GM19328 (cell line): ENCODE measurements around the gene KIAA1217.

Experiments used
- ATAC-seq: cut with Tn5 transposase; IDR thresholded peaks from one replicate; pipeline ENCODE4 v1.9.1; 2021; ENCODE audit warnings: mild to moderate bottlenecking, moderate library complexity; ENCODE audit not compliant: unreplicated experiment

Gene KIAA1217

DNA sequence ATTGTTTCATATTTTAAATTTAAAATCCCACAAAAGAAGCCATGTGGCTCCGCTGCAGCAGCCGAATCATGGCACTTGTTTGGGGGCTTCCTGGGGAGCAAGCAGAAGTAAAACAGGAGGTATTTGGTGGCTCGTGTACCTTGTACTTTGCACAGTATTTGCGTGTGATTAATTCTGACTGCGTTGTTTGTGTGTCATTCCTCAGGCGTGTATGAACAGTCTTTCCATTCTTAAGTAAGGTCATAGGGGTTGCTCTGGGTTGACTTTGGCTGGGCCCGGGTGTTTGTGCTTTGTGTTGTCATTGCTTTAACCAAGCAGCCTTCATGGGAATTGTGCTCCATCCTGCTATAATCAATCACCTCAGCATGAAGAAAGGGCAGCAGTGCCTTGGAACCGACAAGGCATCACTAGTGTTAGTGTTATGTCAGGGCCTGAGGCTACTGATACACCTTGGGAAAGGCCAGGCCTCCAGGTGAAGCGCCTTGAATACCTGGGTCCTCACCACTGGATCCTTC is 332.4 kb downstream of the KIAA1217 start:
- no peak for ATAC-seq

DNA sequence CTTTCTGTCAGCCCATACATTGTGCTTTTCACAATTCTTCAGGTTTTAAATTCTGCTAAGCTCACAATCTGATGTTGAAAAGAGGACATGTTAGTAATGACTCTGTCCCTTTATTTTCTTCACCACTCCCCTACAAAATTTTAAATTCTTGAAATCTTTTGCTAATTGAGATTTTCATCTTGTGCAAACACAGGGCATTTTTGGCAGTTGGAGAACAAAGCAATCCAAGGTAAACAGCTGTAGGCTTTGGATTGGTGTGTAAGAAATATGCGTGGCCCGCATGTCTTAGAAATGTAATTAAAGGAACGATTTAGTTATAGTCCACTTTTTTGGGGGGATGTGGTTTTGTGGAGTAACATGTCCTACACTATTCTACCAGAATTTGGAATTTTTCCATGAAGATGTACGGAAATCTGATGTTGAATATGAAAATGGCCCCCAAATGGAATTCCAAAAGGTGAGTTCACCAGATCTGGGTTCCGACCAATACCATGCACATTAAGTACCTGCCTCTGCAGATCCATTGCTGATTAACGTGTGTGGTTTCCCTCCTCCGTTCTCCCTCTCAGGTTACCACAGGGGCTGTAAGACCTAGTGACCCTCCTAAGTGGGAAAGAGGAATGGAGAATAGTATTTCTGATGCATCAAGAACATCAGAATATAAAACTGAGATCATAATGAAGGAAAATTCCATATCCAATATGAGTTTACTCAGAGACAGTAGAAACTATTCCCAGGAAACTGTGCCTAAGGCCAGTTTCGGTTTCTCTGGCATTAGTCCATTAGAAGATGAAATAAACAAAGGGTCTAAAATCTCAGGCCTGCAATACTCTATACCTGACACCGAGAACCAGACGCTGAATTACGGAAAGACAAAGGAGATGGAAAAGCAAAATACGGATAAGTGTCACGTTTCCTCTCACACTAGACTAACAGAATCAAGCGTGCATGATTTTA is 333.7 kb downstream of the KIAA1217 start:
- ATAC-seq, result no peak

DNA sequence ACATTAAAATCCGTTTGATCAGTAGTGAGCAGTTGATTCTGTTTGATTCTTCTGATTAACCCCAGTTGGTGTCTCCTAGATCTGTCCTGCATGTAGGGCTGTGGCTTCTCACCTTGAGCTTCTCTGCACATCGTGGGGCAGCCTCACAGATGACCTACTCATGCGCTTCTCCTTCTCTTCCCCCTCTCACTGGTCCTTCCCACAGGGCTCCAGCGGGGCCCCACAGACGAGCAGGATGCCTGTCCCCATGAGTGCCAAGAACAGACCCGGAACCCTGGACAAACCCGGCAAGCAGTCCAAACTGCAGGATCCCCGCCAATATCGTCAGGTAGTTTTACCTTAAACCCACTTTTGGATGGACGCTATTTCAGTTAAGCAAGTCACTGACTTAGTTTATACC is 335.8 kb downstream of the KIAA1217 start:
- ATAC-seq, result no peak

DNA sequence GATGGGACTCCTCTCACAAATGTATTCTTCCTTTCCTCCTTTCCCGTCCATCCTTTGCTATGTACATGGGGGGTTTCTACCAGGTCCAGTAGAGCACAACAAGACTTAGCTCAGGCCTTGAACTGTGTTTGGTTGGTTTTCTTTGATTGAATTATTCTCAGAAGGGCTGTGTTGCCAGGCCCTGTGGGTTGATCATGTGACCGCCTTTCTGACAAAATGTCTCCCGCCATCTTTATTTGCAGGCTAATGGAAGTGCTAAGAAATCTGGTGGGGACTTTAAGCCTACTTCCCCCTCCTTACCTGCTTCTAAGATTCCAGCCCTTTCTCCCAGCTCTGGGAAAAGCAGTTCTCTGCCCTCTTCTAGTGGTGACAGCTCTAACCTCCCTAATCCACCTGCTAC is 336.6 kb downstream of the KIAA1217 start:
- ATAC-seq, result no peak

DNA sequence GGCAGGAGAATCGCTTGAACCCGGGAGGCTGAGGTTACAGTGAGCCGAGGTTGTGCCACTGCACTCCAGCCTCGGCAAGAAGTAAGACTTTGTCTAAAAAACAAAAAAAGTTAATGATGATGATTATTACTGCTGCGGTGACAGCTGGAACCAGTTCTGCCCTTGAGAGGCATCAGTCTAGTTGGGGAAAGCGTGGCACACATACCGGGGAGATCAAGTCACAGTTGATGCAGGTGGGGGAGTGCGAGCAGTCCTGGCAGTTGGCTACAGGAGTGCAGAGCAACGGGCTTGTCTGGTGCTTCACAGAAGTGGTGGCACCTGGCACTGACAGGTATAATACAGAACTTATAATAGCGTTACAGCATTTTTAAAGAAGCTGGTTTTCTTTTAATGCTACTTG is 341.7 kb downstream of the KIAA1217 start:
- ATAC-seq, result no peak

DNA sequence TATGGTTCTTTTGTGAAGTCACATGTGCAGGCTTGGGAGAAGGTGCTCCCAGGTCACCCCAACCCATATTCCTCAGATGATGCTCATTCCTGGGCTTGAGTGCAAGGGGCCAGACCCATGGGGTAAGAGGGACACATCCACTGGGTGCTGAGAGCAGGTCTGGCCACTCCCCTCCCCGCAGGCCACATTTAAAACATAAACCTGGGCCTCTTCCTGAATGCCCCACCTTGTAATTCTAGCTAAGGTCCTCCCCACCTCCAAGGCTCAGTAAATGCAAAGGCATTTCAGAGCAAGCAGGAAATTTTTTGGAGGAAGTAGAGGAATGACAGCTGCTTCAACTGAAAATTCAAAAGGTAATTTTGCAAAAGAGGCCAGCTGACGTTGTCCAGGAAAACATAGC is 342.2 kb downstream of the KIAA1217 start:
- ATAC-seq, result no peak

DNA sequence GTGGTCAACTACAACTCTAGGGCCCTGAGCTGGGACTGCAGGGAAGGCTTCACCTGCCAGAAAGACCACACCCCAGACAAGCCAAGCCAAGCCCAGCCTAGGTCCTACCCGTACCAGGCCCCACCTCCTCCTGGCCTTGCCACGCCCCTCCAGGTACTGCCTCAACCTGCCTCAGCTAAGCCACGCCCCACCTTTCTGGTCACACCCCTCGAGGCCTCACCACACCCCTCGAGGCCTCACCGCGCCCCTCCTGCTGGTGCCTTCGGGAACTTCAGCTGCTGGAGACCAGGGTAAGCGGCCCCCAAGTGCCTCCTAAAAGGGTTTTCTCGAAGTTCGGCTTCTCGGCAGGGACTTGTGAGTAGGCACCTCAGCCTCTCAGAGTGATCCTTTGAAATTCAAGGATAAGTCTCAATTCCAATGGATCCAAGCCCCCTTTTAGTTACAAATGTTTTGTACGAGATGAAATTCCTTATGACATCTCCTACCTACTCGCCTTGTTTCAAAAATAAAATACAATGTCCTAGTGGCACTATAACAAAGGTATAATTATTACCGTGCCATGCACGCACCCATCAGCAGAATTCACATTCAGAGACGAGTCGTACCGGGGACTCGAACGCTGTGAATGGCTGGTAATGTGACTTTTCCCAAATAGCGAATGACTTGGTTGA is 343.5 kb downstream of the KIAA1217 start:
- no peak for ATAC-seq

DNA sequence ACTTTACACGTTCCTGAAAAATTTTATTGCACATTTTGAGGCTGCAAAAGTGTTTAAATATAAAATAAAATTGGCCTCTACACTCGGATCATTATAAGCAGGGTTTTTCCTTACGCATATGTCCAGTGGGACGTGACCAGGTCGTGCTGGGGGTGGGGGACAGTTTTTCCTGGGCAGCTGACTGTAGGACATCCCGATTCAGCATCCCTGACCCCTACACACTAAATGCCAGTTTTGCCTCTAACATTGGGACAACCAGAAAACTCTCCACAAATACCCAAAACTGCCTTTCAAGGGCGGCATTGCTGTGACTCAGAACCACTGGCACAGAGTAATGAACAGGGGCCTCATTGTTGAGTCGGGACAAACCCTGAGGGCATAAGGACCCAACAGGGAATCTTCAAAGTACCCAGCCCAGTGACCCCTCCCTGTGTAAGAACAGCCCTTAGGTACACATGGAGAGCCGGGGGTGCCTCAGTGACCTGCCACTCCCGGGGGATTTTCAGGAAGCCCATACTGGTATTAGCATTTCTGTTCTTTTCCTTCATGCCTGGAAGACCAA is 344.2 kb downstream of the KIAA1217 start:
- no peak for ATAC-seq

DNA sequence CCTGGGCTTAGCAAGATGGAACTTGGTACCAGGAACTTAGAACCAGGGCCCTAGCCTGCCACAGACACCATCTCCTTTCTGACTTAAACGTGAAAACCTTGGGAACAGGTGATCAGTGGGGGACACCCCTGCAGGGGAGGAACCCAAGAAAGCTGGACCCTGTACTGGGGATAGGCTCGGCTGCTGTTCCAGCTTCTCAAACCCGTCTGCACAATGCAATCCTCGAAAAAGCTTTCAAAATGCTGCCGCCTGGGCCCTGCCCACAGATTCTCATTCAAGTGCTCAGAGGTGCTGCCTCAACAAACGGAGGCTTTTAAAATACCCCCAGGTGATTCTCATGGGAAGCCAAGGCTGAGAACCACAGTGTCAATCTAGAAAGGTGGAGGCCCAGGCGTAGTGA is 345.1 kb downstream of the KIAA1217 start:
- ATAC-seq, result no peak

DNA sequence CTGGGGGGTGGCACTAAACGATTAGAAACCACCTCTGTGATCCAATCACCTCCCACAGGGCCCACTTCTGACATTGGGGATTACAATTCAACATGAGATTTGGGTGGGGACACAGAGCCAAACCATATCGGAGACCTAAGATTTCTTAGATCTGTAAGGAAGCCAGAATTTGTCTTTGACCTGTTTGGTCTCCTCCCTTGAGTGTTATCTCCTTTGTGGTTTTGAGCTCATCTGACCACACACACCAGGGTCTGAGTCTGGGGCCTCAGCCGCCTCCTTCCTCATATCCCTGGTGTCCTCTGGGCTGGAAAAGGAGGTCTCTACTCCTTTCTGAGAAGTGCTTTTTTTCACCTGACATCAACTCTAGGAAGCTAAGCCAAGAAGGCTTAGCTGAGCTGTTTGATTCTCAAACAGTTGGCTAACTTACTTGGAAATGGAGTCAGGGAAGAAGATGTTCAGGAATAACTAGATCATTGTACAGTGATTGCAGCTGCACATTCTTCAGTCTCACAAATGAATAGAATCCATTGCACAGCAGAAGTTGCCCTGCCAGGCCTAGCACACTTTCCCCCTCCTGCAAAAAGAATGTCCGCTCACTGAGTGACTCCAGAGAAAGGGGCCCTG is 347.3 kb downstream of the KIAA1217 start:
- no peak for ATAC-seq

DNA sequence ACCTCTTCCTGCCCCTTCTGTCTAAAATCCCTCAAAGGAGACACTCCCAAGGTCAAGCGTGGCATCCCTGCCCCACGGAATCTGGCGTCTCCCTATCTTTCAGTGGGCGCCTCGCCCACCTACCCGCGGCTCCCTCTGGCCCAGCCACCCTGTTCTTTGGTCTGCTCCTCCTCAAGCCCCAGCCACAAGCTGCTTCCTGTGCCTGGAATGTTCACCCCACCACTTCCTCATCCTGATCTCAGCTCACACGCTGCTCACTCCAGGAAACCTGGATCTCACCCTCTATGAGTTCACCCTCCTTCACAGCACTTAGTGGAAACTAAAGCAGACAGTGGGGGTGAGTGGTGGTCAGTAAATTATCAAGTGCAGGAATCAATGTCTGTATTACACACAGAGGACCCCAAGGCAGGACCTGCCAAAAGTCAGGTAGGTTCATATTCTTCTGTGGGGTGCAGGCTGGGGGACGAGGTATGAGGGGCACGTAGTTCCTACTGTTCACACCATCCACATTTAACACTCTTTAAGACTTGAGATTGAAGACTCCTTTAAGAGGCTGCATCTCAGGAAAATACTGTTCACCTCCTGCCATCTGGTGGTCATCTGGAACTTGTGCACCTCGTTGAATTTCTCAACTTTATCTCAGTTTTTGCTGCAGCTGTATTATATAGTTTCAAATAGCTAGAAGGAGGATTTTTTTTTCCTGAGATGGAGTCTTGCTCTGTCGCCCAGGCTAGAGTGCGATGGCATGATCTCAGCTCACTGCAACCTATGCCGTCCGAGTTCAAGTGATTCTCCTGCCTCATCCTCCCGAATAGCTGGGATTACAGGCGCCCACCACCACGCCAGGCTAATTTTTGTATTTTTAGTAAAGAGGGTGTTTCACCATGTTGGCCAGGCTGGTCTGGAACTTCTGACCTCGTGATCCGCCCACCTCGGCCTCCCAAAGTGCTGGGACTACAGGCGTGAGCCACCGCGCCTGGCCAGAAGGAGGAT is 348.1 kb downstream of the KIAA1217 start:
- ATAC-seq, result no peak

DNA sequence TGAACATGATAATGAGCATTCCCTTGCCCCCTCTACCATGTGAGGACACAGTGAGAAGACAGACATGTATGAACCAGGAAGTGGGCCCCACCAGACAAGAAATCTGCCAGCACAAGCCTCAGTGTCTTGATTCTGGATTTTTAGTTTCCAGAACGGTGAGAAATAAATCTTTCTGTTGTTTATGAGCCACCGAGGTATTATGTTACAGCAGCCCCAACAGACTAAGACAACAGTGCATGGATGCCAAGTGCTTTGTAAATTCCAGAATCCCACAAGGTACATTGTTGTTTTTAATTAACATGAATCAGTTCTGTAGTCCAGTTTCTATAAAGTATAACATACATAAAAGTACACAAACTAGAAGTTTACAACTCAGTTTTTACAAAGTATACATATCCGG is 352.5 kb downstream of the KIAA1217 start:
- ATAC-seq, result no peak

DNA sequence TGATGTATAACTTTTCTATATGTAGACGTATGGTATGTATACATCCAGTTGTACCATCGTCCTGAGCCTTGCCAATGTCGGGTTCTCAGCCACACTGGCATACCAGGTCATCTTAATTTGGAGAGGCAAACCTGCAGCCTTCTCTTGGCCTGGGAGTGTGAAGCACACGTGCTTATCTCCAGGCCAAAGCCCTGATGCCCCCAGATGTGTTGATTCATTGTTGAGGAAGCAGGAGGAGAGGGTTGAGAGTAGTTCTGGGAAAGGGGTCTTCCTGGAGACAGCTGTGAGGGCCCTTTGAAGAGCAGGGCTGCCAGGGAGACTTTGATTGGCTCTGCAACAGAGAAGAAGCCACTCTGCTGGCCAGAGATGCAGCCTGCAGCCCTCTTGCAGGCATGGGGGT is 359.1 kb downstream of the KIAA1217 start:
- ATAC-seq, result no peak

DNA sequence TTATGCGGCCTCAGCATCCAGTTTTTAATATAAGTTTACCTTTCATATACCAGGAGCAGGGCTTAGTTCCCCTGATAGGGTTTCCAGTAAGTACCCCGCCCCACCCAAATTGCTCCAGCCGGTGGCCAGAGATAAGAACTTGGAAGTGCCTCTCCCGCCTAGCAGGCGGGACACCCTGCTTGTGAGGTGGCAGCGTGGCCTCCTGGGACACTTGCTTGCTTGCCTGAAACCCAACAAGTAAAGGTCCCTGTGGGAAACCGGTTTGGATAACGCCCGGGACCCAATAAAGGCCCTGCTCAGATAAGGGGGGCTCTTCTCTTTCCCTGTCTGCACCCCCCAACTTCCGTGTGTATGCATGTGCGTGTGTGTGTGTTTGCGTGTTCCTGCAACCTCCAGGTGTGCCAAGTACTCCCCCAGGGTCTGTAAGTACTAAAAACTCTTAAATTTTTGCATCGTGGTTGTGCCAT is 360.4 kb downstream of the KIAA1217 start:
- ATAC-seq, result no peak

DNA sequence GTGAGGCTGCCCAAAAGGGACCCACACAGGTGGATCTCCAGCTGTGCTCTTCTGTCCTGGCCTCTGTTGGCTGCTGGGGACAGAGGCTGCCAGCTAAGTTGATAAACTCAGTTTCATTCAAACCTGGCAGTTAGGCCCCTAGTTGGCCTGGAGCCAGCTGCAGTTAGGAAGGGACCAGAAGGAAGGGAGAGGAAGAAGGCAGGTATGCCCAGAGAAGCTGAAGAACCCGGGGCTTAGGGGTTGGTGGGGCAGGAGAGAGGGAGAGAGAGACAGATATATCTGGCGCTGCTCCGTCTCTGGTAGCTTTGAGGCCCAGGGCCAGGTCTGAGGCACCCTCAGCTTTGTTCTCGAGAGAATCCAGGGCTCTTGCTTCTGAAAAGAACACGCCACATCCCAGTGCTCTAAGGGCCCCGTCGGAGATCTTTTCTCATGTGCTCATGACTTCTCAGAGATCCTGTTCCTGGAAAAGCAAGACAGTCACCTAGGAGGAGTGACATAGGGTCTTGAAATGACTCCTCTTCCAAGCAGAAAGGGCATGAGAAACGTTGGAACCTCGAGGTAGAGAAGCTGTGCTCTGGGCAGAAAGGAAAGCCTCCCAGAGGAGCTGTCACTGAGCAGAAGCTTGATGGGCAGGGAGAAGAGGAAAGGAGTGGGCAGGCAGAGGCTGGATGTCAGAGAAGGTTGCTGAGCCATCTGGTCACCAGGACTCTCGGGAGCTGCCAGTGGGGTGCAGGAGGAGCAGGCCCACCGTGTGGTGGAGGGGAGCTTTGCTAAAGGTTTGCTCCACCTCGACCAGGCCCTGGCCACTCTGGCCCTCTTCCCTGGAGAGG is 361.1 kb downstream of the KIAA1217 start:
- no peak for ATAC-seq

DNA sequence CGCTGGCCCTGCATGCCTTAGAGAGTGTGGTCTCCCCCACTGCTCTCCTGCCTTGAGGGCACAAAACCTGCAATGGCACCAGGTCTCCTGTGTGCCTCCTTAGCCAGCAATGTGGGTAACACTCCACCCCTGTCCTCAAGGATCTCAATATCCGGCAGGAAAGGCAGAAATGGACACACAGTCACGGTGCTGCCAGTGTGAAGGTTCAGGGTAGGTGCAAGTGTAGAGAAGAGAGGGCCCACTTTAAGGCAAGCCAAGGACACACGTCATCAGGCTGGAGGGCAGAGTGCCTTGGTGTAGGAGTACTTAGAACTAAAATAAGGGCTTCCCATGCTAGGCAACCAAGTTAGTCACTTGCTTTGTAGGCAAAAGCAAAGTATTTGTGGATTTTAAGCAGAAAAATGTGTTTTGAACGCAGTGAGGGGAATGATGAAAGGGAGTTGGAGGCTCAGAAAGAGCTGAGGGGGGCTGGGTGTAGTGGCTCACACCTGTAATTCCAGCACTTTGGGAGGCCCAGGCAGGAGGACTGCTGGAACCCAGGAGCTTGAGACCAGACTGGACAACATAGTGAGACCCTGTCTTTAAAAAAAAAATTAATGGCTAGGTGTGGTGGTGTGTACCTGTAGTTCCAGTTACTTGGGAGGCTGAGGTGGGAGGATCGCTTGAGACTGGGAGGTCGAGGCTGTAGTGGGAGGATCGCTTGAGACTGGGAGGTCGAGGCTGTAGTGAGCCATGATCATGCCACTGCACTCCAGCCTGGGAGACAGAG is 361.9 kb downstream of the KIAA1217 start:
- no peak for ATAC-seq

DNA sequence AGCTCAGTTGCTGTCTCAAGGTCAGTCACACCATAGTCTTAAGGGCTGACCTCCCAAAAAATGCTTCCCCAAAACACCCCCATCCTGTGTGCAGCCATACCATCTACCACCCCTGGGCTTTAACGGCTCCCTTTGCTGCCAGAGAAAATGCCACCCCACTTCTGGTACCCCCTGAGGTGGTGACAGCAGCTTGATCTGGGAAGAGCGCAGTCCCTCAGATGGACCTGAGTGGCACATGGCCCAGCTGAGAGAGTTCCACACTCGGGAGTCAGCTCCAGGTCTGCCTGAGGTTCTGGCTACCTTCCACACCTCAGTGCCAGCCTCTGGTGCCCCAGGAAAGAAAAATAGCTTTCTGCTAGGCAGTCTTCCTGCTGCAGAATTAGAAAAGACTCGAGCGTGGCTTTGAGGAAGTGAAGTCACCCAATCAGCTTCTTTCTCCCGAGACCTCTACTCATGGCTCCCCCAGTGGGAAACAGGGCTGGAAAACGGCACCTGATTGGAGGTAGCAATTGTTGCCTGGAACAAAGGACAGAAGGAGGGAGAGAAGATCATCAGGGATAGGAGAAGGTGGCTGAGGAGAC is 363.0 kb downstream of the KIAA1217 start:
- ATAC-seq, result no peak

DNA sequence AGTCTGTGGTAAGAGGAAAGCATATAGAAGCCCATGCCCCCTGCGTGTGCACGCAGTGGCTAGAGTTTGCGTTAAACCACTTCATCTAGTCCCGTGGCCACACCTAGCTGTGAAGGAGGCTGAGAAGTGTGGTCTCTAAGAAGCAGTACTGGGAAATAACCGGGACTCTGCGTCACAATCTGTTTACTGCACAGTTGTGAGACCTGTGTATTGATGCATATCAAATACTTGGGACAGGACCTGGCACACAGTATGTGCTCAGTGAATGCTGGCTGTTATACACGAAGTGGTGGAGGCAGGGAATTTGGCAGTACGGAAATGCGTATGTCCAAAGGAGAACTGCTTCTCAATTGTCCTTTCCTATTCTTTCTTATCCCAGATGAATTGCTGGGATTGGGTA is 365.2 kb downstream of the KIAA1217 start:
- no peak for ATAC-seq
